Left colon (tissue), 2 donors: ENCODE results near the gene MCRIP1. TPM values are rescaled to one million over a fixed set of nuclear protein-coding genes. Genes with fewer than 3 reads are reported as not detected.
"Not testable (repeated sequence)": the region's sequence is repeated elsewhere in the genome, so short reads cannot be mapped to it uniquely, and the experiment has no call there.

ENCODE experiments used
- ATAC-seq: fragments of 200-7000 bp; cut with Tn5 transposase; one replicate; pipeline ENCODE4 v1.9.1; 2020; ENCODE audit warnings: mild to moderate bottlenecking, moderate library complexity
- DNase-seq, 2 donors: peaks; one replicate each; pipeline ENCODE4 v3.0.0-alpha.2; 2020
- intact Hi-C, 2 donors: fragments of 100-400 bp; cut with DNase I in 1 of 2; cut with micrococcal nuclease in 1 of 2; formaldehyde crosslinking; loops; one replicate each; pipeline versions ENCODE4 v1.11.2 to v1.14.0; 2022; cut with DNase I, micrococcal nuclease
- total RNA-seq, 2 donors: library from RNA; stranded (reverse); fragmentation: NEBNext Ultra II Directional; extraction: Animal tissue kit (Norgen Biotek cat#: 25700); gene quantifications; one replicate each; pipeline ENCODE4 v1.2.1, GENCODE V29; 2021
- donor health status: DM: no; HTN: no; CAD: no.
- donor health status: DM: yes; HTN: yes; CAD: no.

The MCRIP1 gene
- total RNA-seq, 2 donors from 2014 or later, result 16.4 to 30.4 TPM

DNA sequence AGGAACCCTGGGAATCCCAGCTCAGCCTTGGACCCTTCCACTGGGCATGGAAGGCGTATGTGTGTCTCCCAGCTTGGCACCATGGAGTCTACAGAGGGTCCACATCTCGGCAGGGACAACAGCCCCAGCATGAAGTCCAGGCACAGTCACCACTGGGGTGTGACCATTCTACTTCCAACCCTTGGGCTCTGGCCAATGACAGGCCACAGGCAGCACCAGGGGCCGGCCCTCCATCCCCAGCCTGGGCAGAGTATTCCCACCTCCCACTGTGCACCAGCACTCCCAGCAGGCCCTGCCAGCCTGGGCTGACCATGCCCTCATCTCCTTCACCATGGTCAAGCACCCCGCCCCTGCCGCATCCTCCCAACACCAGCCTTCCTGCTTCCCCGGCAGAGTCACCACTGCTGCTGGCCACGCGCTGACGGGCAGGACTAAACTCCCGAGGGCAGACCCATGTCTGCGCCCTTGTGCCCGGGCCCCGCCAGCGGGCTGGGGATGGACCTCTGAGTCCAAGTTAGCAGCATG is 11.3 kb upstream of the MCRIP1 start:
- no peak for DNase-seq
- intact Hi-C loops, result no loop called here
- peak; percentile 16 for ATAC-seq

DNA sequence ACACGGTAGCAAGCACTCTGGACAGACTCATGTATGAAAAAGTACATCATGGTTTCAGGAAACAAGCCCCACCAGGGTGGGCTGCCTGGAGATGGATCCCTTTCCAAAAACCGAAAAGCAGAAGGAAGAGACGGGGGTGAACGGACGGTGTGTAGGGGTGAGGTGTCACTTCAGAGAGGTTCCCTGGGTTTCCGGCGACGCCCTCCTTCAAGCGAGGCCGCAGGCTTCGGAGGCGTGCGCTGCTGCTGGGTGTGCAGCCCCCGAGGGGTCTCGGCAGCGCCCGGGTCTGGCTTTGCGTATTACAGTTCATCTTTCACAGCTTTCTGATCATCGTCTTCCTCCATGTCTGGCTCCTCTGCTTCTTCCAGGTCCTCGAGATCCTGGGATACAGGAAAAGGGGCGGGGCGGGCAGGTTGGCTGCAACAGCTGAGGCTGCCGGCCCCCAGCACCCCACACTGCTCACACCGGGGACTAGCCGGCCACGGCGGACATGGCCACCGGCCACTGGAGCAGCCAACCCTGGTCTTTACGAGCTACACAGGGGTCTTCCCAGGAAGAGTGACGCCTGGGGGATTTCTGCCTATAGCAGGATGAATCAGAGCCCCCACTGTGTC is 10.7 kb upstream of the MCRIP1 start:
- DNase-seq, result no peak
- intact Hi-C loops, result no loop called here

DNA sequence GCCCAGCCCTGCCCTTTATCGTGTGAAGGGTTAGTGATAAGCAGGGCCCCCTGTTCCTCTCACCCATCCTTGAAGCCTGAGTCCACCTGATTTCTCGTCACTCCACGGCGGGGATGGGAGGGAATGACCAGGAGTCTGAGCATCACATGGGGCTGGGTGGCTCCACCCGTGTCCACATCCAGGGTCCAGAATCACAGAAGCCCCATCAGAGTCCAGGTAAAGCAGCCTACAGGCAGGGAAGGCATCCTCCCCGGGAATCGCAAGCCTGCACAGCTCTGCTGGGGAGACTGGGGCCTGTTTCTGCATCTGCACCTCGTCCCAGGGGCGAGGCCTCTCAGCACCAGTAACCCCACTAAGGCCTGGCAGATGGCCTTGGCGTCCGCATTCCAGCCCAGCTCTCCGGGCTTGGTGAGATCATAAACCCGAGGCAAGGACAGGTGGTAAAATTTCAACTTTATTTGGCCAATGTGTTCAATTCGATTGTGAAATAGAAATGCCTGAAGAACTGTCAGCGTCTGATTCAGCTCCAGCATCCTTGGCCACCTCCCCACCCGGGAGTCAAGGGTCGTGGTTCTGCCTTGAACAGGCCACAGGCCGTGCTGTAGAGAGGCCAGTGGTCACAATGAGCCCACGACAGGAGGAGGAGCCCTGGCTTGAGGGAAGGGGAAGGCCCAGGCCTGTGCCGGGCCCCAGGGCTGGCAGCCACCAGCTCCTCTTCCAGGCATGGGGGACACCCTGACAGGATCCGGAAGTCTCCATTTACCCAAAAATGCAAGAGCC is 9.8 kb upstream of the MCRIP1 start:
- intact Hi-C loops, result no loop called here
- peak; percentile 29 for ATAC-seq
- DNase-seq, result no peak

More for the DNA sequence above, 10.7 kb upstream of the MCRIP1 start:
- peak; percentile 4 for ATAC-seq

DNA sequence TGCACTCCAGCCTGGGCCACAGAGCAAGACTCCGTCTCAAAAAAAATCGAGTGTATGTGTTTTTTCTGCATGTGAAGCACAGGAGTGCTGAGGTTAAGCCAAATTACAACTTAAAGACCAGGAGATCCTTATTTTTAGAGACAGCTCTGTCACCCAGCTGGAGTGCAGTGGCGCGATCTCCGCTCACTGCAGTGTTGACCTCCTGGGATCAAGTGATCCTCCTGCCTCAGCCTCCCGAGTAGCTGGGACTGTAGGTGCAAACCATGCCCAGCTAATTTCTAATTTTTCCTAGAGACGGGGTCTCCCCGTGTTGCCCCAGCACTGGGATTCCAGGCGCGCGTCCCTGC is 9.3 kb upstream of the MCRIP1 start:
- ATAC-seq, result no peak
- DNase-seq, result no peak
- intact Hi-C loops, result no loop called here

DNA sequence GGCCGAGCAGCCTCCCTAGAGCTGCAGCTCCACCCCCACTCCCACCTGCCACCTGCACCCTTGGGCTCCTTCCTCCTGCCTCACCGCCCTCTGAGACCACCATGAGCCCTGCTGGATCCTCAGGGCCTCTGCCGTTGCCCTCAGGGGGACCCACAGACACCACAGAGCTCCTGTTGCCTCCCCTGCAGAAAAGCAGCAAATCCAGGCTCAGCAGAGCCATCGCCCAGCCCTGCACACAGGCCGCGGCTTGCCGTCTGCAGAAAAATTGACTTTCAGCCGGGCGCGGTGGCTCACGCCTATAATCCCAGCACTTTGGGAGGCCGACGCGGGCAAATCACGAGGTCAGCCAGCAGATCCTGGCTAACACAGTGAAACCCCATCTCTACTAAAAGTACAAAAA is 8.8 kb upstream of the MCRIP1 start:
- no peak for ATAC-seq
- intact Hi-C loops, result no loop called here
- no peak for DNase-seq

DNA sequence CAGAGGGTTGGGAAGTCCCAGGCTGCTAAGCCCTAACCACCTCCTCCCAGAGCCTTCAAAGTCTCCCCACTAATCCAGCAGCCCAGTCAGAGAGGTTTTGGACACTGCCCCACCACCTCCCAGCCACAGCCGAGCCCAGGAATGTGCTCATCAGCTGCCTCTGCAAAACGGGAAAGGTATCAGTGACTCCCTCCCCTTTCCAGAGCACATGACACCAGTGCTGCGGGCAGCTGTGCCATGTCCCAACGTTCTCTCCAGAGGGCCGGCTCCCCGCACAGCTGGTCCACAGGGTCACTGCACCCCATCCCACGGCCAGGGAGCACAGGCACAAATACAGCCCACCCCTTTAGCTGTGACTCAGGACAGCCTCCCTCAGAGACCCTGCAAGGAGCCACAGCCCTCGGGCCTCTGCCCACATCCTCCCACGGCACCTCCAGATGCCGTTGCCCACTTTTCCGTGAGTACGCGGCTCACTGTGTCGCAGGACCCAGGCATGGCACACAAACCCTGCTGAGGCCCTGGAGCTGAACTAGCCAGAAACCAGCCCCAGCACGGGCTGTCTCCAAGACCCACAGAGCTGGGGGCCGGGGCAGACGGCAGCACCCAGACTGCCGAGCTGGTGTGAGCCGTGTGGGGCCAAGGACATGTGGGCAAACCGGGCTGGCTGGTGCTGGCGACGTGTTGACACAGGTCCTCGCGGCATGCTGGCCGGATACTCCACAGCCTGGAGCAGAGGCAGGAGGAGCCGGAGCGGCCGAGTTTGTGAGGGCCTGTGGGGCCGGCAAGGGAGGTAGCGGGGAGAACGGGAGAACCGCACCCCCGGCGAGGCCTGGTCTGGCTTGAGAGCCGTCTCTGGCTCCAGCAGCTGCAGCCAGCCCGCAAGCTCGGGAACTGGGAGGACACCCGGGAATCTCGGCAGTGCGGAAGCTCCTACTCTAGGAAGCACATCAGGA is 8.0 kb upstream of the MCRIP1 start:
- no peak for DNase-seq
- no peak for ATAC-seq
- intact Hi-C loops, result no loop called here

DNA sequence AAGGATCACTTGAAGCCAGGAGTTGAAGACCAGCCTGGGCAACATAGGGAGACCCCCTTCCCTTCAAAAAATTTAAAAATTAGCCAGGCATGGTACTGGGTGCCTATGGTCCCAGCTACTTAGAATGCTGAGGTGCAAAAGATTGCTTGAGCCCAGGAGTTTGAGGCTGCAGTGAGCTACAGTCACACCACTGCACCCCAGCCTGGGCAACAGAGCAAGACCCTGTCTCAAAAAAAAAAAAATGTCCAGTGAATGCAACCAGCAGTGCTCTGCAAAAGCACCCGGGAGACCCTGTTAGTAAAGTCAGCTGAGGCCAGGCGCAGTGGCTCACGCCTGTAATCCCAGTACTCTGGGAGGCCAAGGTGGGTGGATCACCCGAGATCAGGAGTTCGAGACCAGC is 7.0 kb upstream of the MCRIP1 start:
- ATAC-seq, intact Hi-C loops, DNase-seq: not testable (repeated sequence)

DNA sequence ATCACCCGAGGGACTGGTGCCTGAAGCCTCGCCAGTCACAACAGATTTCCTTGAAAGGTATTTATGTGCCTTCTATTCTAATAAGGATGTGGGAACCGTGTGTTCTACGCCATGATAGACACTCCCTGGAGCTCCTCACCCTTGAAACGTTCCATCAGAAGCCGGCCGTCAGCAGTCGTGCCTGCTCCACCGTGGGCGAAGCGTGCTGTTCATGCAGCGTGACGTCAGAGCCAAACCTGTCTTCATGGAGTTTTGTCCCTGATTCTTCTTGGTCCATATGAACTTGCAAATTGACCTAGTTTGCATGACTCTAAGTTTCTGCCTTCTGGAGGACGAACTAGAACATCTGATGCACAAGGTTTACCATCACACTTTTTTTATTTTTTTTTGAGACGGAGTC is 6.2 kb upstream of the MCRIP1 start:
- ATAC-seq (no peak), DNase-seq (no peak)
- intact Hi-C loops, result no loop called here

DNA sequence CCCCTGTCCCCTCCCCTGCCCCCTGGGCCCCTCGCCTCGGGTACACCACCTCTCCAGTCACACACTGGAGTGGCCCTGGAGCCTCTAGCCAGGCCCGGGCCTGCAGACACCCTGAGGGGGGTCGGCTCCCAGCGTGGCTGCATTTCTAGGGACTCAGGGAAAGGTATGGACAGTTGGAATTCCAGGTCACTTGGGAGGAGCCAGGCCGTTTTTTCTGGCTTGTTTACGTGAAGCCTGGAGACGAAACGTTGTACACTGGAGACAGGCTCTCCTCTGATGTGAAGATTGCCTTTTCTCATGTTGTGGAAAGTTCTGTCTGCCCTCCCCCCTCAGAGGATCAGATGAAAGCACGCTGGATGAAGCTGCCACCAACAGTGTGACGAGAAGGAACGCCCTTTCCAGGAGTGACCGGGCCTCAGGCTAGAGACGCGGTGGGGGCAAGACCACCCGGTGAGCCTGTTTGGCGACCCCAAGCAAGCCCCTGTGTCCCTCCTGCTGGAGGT is 5.7 kb upstream of the MCRIP1 start:
- intact Hi-C loops, result no loop called here
- DNase-seq, result no peak
- ATAC-seq, result no peak

DNA sequence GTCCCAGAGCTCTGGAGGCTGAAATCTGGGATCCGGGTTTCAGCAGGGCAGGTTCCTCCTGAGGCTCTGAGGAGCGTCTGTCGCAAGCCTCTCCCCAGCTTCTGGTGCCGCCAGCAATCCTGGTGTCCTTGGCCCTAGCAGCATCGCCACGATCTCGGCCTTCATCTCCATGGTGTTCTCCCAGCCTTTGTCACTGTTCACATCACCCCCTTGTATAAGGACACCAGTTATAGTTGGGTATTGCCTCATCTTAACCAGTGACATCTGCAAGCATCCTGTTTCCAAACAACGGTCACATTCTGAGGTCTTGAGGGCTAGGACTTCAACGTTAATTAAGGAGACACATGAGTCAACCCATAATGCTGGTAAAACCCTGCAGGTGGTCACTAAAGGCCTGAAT is 4.5 kb upstream of the MCRIP1 start:
- intact Hi-C loops, result no loop called here
- no peak for DNase-seq
- no peak for ATAC-seq

DNA sequence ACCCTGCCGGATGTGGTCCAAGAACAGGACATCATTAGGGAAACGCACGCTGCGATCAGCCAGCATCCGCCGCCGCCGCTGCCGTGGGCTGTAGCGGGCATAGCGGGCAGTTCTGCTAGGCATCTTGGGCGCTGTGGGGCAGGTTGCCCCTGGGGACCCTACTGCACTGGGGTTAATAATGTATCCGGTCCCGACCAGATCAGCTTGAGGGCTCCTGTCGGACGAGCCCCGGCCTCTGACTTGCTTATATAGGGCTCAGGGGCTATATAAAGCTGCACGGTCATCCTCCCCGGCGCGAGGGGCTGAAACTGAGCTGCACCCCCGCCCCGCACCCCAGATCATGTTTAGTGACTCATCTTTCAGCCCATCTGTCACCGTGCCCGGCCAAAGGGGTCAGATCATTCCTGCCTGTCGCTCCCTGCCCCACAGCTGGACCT is 1.8 kb upstream of the MCRIP1 start, which contains the start of gene PPP1R27:
Gene PPP1R27 (minus strand): TSS at position 220 of the 437 bp plus-strand sequence. CDS start 97 bp downstream, at position 123.
- no peak for ATAC-seq
- DNase-seq, result no peak
- intact Hi-C loops, result no loop called here

DNA sequence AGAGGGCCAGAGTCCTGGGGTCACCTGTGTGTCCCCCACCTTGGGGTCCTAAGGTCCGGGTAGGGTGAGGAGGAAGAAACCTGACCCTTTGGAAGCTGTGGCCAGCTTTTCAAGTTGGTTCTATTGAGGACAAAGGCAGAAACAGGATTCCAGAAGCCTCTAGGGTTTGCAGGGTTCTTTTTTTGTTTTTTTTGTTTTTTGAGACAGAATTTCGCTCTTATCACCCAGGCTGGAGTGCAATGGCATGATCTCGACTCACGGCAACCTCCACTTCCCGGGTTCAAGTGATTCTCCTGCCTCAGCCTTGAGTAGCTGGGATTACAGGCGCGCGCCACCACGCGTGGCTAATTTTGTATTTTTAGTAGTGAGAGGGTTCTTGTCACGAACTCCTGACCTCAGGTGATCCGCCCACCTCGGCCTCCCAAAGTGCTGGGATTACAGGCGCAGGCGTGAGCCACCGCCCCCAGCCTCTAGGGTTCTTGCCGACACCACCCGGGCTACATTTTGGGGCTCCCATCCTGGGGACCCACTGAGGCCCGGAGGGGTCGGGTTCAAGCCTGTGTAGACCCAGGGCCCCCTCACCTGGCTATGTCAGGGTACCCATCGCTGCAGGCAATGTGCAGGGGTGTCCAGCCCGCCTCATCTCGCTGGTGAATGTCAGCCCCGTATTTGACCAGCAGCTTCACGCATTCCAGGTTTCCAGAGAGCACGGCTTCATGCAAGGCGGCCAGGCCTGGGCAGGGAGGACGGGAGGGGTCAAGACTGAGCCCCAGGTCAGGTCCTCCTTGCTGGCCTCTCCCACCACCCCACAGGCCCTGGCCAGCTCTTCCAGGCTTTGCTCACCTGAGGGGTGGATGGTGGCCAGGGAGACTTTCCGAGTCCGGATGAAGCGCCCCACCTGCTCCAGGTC is 1.1 kb upstream of the MCRIP1 start:
- no peak for ATAC-seq
- DNase-seq, result no peak
- intact Hi-C loops, result no loop called here

DNA sequence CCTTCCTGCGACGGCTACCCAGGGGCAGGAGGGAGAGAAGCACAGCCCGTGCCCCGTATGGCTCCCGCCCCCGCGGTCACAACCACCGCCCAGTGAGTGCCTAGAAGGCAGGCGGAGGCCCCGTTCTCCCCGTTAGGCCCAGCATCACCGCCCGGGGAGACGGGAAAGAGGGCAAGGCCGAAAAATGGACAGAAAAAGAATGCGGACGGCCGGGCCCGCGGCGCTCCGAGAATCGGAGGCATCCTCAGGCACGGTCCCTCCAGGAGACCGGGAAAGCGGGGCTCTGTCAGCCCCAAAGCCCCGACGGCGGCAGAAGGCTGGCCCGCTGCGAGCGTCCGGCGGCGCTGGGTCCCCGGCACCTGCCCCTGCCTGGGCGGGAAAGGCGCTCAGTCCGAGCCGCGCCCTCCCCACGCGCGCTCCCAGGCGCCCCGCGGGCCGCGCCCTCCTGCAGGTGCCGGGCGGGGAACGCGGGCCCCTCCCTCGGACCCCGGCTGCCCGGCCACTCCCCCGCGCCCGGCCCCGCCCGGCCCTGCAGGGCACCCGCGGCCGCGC is 407 bp downstream of the MCRIP1 start:
- intact Hi-C loops, result no loop called here
- DNase-seq (peak in 1 of 2 donors; percentile 62), ATAC-seq (peak; percentile 23)

DNA sequence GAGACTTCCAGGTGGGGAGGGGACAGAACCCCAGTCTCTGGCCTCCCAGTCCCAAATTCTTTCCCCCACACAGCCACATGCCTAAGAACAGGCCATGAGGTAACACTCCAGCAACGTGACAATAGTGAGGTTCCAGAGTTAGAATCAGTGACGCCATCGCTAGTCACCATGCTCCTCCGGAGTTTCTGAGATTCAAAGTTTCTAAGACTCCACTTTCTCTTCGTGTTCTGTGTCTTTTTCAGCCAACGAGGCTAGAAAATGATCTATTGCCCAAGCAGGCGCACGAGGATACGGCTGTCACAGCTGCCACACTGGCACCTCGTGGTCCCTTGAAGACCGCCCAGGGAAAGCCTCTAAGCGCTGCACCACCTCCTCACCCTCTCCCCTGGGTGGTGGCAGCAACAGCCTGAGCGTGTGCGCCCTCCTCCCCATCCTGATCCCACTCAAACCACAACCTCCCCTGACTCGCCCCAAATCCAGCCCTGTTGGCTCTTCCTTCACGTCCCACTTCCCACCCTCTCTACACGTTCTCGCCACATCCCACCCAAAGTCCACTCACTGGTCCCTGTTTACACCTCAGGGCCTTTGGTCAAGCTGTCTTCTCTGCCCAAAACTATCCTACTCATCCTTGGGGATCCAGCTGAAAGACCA is 1.0 kb downstream of the MCRIP1 start:
- ATAC-seq, result no peak
- intact Hi-C loops, result no loop called here
- DNase-seq, result no peak

DNA sequence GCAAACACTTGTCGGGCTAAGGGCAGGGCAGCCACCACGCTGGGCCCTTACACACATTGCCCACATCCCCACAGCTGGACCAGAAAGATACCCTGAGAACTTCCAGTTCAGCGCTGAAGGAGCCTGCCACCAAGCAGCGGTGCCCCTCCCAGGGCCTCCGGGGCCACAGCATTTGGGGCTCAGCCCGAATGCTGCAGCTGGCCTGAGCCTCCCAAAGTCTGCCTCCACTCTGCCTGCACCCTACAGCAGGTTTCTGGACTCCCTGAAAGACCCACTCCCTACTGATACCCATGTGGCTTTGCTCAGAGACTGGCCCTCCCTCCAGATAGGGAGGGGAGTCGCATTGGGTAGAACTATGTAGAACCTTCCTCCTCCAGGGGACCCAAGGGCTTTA is 1.5 kb downstream of the MCRIP1 start:
- intact Hi-C loops, result no loop called here
- ATAC-seq (no peak), DNase-seq (no peak)

DNA sequence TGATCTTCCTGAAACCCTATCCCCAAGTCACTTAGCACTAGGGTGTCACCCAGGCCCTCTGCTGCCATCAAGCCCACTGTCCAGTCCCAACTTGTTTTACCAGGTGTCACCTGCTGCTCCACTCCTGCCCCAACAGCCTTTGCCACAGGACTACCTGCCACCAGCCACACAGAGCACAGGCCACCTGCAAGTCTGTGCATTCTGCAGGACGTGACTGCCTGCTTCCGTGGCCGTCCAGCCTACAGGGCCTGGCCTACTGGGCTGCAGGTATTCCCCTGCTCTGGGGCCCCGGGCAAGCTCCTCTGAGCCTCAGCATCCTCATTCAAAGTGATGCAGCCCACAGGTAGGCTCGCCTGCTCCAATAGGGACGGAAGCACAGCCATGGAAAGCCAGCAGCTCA is 3.2 kb downstream of the MCRIP1 start:
- DNase-seq, result no peak
- intact Hi-C loops, result no loop called here
- ATAC-seq, result no peak

DNA sequence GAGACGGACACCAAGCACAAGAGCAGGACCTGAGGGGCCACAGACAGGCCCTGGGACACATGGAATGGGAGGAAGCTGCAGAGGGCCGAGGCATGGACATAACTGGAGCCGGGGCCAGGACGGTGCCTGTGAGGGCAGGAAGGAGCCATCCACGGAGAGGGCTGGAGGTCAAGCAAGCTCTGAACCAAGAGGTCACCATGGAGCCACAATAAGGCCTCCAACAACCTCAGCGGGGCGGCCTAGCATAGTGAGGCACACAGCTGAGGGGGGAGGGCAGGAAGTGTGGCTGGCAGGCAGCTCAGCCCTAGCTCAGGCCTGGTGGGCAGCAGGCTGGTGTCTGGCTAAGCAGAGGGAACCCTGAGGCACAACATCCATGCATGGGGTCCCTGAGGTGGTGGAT is 4.4 kb downstream of the MCRIP1 start:
- ATAC-seq (no peak), DNase-seq (no peak)
- intact Hi-C loops, result no loop called here
